ENCODE measurements around the gene SALL4. TPM values are rescaled to one million over a fixed set of nuclear protein-coding genes. Genes with fewer than 3 reads are reported as not detected.
"Not testable (repeated sequence)": the region's sequence is repeated elsewhere in the genome, so short reads cannot be mapped to it uniquely, and the experiment has no call there.

The SALL4 gene
- polyA plus RNA-seq, 4 donors = 0.06 to 12.3 TPM; not detected in 2

DNA sequence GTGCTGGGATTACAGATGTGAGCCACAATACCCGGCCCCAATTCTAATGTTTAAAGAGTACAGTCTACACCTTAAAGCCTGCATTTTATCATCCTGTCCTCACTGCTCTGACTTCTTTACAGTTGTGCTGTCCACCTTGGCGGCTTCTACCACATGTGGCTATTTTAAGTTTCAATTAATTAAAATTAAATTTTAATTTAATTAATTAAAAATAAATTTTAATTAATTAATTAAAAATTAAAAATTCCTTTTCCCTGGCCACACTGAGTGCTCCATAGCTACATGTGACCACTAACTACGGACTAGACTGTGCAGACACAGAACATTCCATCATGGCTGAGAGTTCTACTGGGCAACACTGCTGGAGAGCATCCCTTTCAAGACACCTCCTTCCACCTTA lies 61.5 kb downstream of the SALL4 start:
- WGBS, 3 donors = 87 to 91% (median 89%) methylated on average over 3 of the region's 3 CpGs
- Histone ChIP-seq H3K27me3 (ENCODE audit: control insufficient read depth in 3 of 3, insufficient read depth in 3 of 3, low read length in 3 of 3) (no peaks in the 10 kb centered on the region), H3K27ac (ENCODE audit: low read depth in 1 of 3, low read length in 2 of 3) (no peak overlapping the region), H3K4me3 (ENCODE audit: low read depth in 1 of 3, low read length in 3 of 3) (no peak overlapping the region), H3K4me1 (ENCODE audit: control insufficient read depth in 3 of 3, insufficient read depth in 2 of 3, low read depth in 1 of 3, low read length in 2 of 3) (peaks cover 0 to 37% (median 2%) of the 10 kb centered on the region in 3 donors), H3K36me3 (ENCODE audit: control insufficient read depth in 3 of 3, insufficient read depth in 2 of 3, low read depth in 1 of 3, low read length in 3 of 3) (peaks cover 0 to 3% (median 0%) of the 10 kb centered on the region in 3 donors), H3K9me3 (ENCODE audit: control insufficient read depth in 2 of 2, insufficient read depth in 1 of 2, low read depth in 1 of 2, low read length in 1 of 2) (no peaks in the 10 kb centered on the region)
- FAIRE-seq = no peak
- no peak for DNase-seq

DNA sequence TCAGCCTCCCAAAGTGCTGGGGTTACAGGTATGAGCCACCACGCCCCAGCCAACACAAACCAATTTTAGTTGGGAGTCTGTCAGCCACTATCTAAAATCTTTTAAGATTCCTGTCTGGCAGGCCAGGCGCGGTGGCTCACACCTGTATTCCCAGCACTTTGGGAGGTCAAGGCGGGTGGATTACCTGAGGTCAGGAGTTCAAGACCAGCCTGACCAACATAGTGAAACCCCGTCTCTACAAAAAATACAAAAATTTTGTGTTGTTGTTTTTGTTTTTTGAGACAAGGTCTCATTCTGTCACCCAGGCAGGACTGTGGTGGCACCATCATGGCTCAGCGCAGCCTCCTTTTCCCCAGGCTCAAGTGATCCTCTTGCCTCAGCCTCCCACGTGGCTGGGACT lies 62.0 kb downstream of the SALL4 start:
- H3K4me1 ChIP-seq (ENCODE audit: control insufficient read depth in 3 of 3, insufficient read depth in 2 of 3, low read depth in 1 of 3, low read length in 2 of 3) = peaks cover 2 to 38% (median 4%) of the 10 kb centered on the region in 3 donors
- not testable (repeated sequence) for H3K4me3 ChIP-seq (ENCODE audit: low read depth in 1 of 3, low read length in 3 of 3); FAIRE-seq; H3K9me3 ChIP-seq (ENCODE audit: control insufficient read depth in 2 of 2, insufficient read depth in 1 of 2, low read depth in 1 of 2, low read length in 1 of 2); DNase-seq; H3K27ac ChIP-seq (ENCODE audit: low read depth in 1 of 3, low read length in 2 of 3); H3K27me3 ChIP-seq (ENCODE audit: control insufficient read depth in 3 of 3, insufficient read depth in 3 of 3, low read length in 3 of 3); H3K36me3 ChIP-seq (ENCODE audit: control insufficient read depth in 3 of 3, insufficient read depth in 2 of 3, low read depth in 1 of 3, low read length in 3 of 3)
- 93% methylated on average over 6 to 7 of the region's 7 CpGs for WGBS, 3 donors

DNA sequence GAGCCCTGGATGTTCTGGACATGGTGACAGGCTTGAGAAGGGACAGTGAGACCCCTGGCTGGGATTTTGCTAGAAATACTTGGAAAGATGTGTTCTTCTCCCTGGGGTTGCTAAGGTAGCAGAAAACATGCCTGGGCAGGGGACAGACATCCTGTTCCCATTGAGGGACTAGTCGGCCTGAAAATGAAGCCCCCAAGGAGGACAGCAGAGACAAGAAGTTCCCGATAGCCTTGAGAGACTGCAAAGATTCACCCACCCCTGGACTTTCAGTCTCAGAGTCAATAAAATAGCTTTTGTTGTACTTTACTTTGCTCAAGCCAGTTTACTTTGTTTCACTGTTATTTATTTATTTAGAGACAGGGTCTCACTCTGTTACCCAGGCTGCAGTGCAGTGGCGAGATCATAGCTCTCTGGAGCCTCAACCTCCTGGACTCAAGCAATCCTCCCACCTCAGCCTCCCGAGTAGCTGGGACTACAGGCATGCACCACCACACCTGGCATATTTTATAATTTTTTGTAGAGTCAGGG lies 62.5 kb downstream of the SALL4 start:
- Histone ChIP-seq H3K36me3 (ENCODE audit: control insufficient read depth in 3 of 3, insufficient read depth in 2 of 3, low read depth in 1 of 3, low read length in 3 of 3) (peaks cover 0 to 3% (median 0%) of the 10 kb centered on the region in 3 donors), H3K27me3 (ENCODE audit: control insufficient read depth in 3 of 3, insufficient read depth in 3 of 3, low read length in 3 of 3) (no peaks in the 10 kb centered on the region), H3K4me3 (ENCODE audit: low read depth in 1 of 3, low read length in 3 of 3) (no peak overlapping the region), H3K4me1 (ENCODE audit: control insufficient read depth in 3 of 3, insufficient read depth in 2 of 3, low read depth in 1 of 3, low read length in 2 of 3) (peaks cover 2 to 35% (median 4%) of the 10 kb centered on the region in 3 donors), H3K9me3 (ENCODE audit: control insufficient read depth in 2 of 2, insufficient read depth in 1 of 2, low read depth in 1 of 2, low read length in 1 of 2) (no peaks in the 10 kb centered on the region), H3K27ac (ENCODE audit: low read depth in 1 of 3, low read length in 2 of 3) (no peak overlapping the region)
- FAIRE-seq (no peak), DNase-seq (no peak)
- WGBS, 3 donors = 90 to 93% (median 93%) methylated on average over 4 of the region's 4 CpGs

DNA sequence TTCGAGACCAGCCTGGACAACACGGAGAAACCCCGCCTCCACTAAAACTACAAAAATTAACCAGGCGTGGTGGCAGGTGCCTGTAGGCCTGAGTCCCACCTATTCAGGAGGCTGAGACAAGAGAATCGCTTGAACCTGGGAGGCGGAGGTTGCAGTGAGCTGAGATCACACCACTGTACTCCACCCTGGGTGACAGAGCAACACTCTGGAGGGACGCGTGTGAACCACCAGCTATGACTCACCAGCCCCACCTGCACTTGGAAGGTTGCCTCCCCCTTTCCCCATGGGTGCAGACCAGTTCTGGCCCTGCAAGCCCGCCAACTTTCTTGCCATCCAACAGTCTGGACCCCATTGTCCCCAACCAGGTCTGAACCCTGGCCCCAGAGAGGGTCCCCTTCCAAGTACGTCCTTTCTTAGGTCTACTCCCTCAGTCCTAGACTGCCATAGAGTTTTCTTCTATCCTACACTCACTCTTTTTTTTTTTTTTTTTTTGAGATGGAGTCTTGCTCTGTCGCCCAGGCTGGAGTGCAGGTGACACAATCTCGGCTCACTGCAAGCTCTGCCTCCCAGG lies 63.4 kb downstream of the SALL4 start:
- H3K27me3 ChIP-seq (ENCODE audit: control insufficient read depth in 3 of 3, insufficient read depth in 3 of 3, low read length in 3 of 3) = no peaks in the 10 kb centered on the region
- peaks cover 2 to 30% (median 4%) of the 10 kb centered on the region in 3 donors for H3K4me1 ChIP-seq (ENCODE audit: control insufficient read depth in 3 of 3, insufficient read depth in 2 of 3, low read depth in 1 of 3, low read length in 2 of 3)
- peak in 1 of 2 donors; percentile 40 for DNase-seq
- H3K9me3 ChIP-seq (ENCODE audit: control insufficient read depth in 2 of 2, insufficient read depth in 1 of 2, low read depth in 1 of 2, low read length in 1 of 2) = peaks cover 0 to under 1% of the 10 kb centered on the region in 2 donors
- no peak for FAIRE-seq
- H3K4me3 ChIP-seq (ENCODE audit: low read depth in 1 of 3, low read length in 3 of 3) = no peak overlapping the region
- WGBS, 3 donors = 79 to 87% (median 81%) methylated on average over 12 of the region's 12 CpGs
- H3K36me3 ChIP-seq (ENCODE audit: control insufficient read depth in 3 of 3, insufficient read depth in 2 of 3, low read depth in 1 of 3, low read length in 3 of 3) = peaks cover 0 to 7% (median 0%) of the 10 kb centered on the region in 3 donors
- no peak overlapping the region for H3K27ac ChIP-seq (ENCODE audit: low read depth in 1 of 3, low read length in 2 of 3)

DNA sequence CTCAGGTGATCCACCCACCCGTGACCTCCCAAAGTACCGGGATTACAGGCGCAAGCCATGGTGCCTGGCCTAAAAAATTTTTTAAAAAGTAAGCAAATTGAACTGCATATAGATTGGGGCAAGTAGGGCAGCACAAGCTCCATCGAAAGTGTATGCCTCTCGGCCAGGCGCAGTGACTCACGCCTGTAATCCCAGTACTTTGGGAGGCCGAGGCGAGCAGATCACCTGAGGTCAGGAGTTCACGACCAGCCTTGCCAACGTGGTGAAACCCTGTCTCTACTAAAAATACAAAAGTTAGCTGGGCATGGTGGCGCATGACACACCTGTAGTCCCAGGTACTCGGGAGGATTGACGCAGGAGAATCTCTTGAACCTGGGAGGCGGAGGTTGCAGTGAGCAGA lies 64.1 kb downstream of the SALL4 start:
- 91 to 93% (median 92%) methylated on average over 15 of the region's 15 CpGs for WGBS, 3 donors
- H3K27ac ChIP-seq (ENCODE audit: low read depth in 1 of 3, low read length in 2 of 3); H3K27me3 ChIP-seq (ENCODE audit: control insufficient read depth in 3 of 3, insufficient read depth in 3 of 3, low read length in 3 of 3); DNase-seq; FAIRE-seq; H3K4me3 ChIP-seq (ENCODE audit: low read depth in 1 of 3, low read length in 3 of 3); H3K9me3 ChIP-seq (ENCODE audit: control insufficient read depth in 2 of 2, insufficient read depth in 1 of 2, low read depth in 1 of 2, low read length in 1 of 2): not testable (repeated sequence)
- Histone ChIP-seq H3K4me1 (ENCODE audit: control insufficient read depth in 3 of 3, insufficient read depth in 2 of 3, low read depth in 1 of 3, low read length in 2 of 3) (peaks cover 2 to 25% (median 4%) of the 10 kb centered on the region in 3 donors), H3K36me3 (ENCODE audit: control insufficient read depth in 3 of 3, insufficient read depth in 2 of 3, low read depth in 1 of 3, low read length in 3 of 3) (peaks cover 0 to 11% (median 0%) of the 10 kb centered on the region in 3 donors)

DNA sequence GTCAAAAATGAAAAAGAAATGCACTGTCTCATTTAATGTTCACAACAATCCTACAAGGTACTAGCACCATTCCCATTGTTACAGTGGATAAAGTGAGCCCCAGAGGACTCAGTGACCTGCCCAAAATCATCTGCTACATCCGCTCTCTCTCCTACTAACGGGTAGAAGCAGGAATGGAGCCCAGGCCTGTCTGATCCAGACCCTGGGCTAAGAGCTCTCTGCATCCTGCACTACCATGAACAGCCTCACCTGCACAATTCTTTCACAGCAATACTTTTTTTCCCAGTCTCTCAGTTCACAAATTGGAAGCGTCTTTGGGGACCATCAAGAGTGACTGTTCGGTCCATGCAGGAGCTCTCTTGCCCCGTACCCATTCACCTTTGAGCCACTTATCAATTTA lies 65.4 kb downstream of the SALL4 start:
- peaks cover 0 to 13% (median 0%) of the 10 kb centered on the region in 3 donors for H3K36me3 ChIP-seq (ENCODE audit: control insufficient read depth in 3 of 3, insufficient read depth in 2 of 3, low read depth in 1 of 3, low read length in 3 of 3)
- peaks cover 2 to 17% (median 4%) of the 10 kb centered on the region in 3 donors for H3K4me1 ChIP-seq (ENCODE audit: control insufficient read depth in 3 of 3, insufficient read depth in 2 of 3, low read depth in 1 of 3, low read length in 2 of 3)

DNA sequence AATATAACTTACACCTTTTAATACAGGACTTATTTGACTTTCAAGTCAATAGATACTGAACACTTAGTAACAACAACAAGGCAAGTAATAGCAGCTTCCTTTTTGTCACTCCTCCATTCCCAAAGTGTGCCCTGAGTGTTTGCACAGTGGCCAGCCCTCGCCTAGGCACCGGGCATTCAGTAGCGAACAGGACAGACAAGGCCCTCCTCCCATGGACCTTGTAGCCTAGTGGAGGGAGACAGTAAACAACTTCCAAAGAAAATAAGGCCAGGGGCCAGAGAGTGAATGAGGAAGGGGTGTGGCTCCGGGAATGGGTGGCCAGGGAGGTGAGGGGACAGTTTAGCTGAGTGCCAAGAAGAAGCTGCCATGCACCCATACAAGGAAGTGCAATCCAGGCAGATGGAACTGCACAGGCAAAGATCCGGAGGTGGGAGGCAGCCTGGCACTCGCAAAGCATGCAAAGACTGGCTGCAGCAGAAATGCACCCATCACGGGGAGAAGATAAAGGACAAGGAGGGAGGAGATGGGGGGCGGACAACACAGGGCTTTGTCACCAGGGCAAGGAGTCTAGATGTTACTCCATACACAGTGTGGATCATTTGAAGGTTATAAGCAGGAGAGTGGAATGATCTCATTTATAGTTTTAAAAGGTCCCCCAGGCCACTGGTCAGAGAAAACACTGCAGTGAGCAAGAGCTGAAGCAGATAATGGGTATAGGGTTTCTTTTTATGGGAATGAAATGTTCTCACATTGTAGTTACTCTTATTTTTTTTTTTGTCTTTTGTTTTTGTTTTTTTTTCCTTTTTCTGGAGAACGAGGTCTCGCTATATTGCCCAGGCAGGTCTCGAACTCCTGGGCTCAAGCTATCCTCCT lies 66.4 kb downstream of the SALL4 start:
- no peak overlapping the region for H3K4me3 ChIP-seq (ENCODE audit: low read depth in 1 of 3, low read length in 3 of 3)
- peaks cover 0 to 13% (median 0%) of the 10 kb centered on the region in 3 donors for H3K36me3 ChIP-seq (ENCODE audit: control insufficient read depth in 3 of 3, insufficient read depth in 2 of 3, low read depth in 1 of 3, low read length in 3 of 3)
- peak in 1 of 2 donors; percentile 60 for DNase-seq
- peak overlapping the region in 1 of 3 donors; percentile 28 for H3K27ac ChIP-seq (ENCODE audit: low read depth in 1 of 3, low read length in 2 of 3)
- H3K27me3 ChIP-seq (ENCODE audit: control insufficient read depth in 3 of 3, insufficient read depth in 3 of 3, low read length in 3 of 3) = no peaks in the 10 kb centered on the region
- no peak for FAIRE-seq
- 43 to 69% (median 60%) methylated on average over 11 of the region's 11 CpGs for WGBS, 3 donors
- H3K4me1 ChIP-seq (ENCODE audit: control insufficient read depth in 3 of 3, insufficient read depth in 2 of 3, low read depth in 1 of 3, low read length in 2 of 3) = peaks cover 2 to 14% (median 4%) of the 10 kb centered on the region in 3 donors
- peaks cover 0 to 4% of the 10 kb centered on the region in 2 donors for H3K9me3 ChIP-seq (ENCODE audit: control insufficient read depth in 2 of 2, insufficient read depth in 1 of 2, low read depth in 1 of 2, low read length in 1 of 2)

More for the DNA sequence above, 65.4 kb downstream of the SALL4 start:
- H3K9me3 ChIP-seq (ENCODE audit: control insufficient read depth in 2 of 2, insufficient read depth in 1 of 2, low read depth in 1 of 2, low read length in 1 of 2) = peaks cover 0 to 4% of the 10 kb centered on the region in 2 donors
- DNase-seq = peak in 1 of 2 donors; percentile 46
- no peak overlapping the region for H3K4me3 ChIP-seq (ENCODE audit: low read depth in 1 of 3, low read length in 3 of 3)
- 46 to 61% (median 47%) methylated on average over 5 of the region's 5 CpGs for WGBS, 3 donors
- no peak overlapping the region for H3K27ac ChIP-seq (ENCODE audit: low read depth in 1 of 3, low read length in 2 of 3)
- FAIRE-seq = no peak
- H3K27me3 ChIP-seq (ENCODE audit: control insufficient read depth in 3 of 3, insufficient read depth in 3 of 3, low read length in 3 of 3) = no peaks in the 10 kb centered on the region

Data from small intestine (tissue), 7 donors.